Type B pancreatic cell (in vitro differentiated cells): Measurements from ENCODE around the gene TMEM248. TPM values are rescaled to one million over a fixed set of nuclear protein-coding genes. Genes with fewer than 3 reads are reported as not detected.
"Not testable (repeated sequence)": the region's sequence is repeated elsewhere in the genome, so short reads cannot be mapped to it uniquely, and the experiment has no call there.

ENCODE experiments used
- DNase-seq: peaks from one replicate; pipeline ENCODE4 v3.0.0; 2021; ENCODE audit warnings: mixed read lengths; ENCODE audit not compliant: unreplicated experiment; ENCODE audit errors: extremely low spot score
- H3K27ac Mint-ChIP-seq: 2 replicates; pipeline ENCODE4 v1.8.0; 2021; ENCODE audit warnings: mild to moderate bottlenecking, mixed read lengths
- H3K27me3 Mint-ChIP-seq: 2 replicates; pipeline ENCODE4 v1.8.0; 2021; ENCODE audit warnings: mixed read lengths
- H3K36me3 Mint-ChIP-seq: 2 replicates; pipeline ENCODE4 v1.8.0; 2021; ENCODE audit warnings: mixed read lengths
- H3K4me1 Mint-ChIP-seq: one replicate; pipeline ENCODE4 v1.8.0; 2021; ENCODE audit warnings: mixed read lengths; ENCODE audit not compliant: unreplicated experiment
- H3K4me3 Mint-ChIP-seq: 2 replicates; pipeline ENCODE4 v1.8.0; 2021; ENCODE audit warnings: mild to moderate bottlenecking, mixed read lengths
- H3K9me3 Mint-ChIP-seq: 2 replicates; pipeline ENCODE4 v1.8.0; 2021; ENCODE audit warnings: mixed read lengths
- CTCF ChIP-seq: fragments of 200-600 bp; sonication (generic); conservative IDR thresholded peaks from 2 replicates; pipeline ENCODE4 v1.5.0; 2021; ENCODE audit warnings: antibody characterized with exemption, mild to moderate bottlenecking
- total RNA-seq: library from RNA; stranded (reverse); gene quantifications from 2 replicates; pipeline ENCODE4 v1.2.1, GENCODE V29; 2021; ENCODE audit warnings: low replicate concordance

Gene TMEM248
- total RNA-seq, 1 donor from 2014 or later = 71.6 TPM

DNA sequence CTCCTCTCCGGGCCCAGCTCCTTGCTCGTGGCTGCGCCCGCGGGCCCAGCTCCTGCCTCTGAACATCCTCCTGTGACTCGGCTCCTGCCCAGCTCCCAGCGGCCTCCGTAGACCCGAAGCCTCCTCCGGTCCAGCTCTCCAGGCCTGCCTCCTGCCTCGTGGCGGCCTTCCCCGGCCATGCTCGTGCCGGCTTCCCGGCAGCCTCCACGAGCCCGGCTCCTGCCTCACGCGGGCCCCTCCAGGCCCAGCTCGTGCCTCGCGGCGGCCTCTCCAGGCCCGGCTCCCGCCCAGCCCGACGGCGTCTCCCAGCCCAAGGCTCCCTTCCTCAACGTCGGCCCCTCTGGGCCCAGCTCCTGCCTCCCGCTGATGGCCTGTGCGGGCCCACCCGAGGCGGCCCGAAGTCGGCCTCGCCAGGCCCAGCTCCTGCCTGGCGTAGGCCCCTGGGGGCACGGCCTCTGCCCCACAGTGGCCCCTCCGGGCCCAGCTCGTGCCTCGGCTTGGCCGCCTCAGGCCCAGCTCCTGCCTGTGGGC is 16.9 kb upstream of the TMEM248 start:
- no peaks in the 10 kb centered on the region for H3K27me3 Mint-ChIP-seq
- no peak for TF ChIP-seq CTCF
- no peaks in the 10 kb centered on the region for H3K9me3 Mint-ChIP-seq
- no peak overlapping the region for H3K27ac Mint-ChIP-seq
- no peaks in the 10 kb centered on the region for H3K36me3 Mint-ChIP-seq
- DNase-seq = no peak
- H3K4me3 Mint-ChIP-seq = no peak overlapping the region
- no peaks in the 10 kb centered on the region for H3K4me1 Mint-ChIP-seq

DNA sequence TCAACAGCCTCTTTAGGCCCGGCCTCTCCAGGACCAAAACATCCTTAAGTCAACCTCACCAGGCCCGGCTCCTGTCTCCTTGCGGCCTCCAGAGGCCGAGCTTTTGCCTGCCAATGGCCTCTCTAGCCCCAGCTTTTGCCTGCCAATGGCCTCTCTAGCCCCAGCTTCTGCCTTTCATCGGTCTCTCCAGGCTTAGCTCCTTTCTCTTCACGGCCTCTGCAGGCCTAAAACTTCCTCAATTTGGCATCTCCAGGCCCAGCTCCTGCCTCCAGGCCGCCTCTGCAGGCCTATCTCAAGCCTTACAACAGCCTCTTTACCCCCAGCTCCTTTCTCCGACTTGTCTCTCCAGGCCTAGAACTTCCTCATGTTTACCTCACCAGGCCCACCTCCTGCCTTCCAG is 15.7 kb upstream of the TMEM248 start:
- TF ChIP-seq CTCF = no peak
- no peaks in the 10 kb centered on the region for H3K9me3 Mint-ChIP-seq
- no peaks in the 10 kb centered on the region for H3K4me1 Mint-ChIP-seq
- peak overlapping the region; percentile 35 for H3K27ac Mint-ChIP-seq
- H3K27me3 Mint-ChIP-seq = no peaks in the 10 kb centered on the region
- DNase-seq = no peak
- H3K36me3 Mint-ChIP-seq = no peaks in the 10 kb centered on the region
- no peak overlapping the region for H3K4me3 Mint-ChIP-seq

- no peaks in the 10 kb centered on the region for H3K9me3 Mint-ChIP-seq
- no peak for DNase-seq
- TF ChIP-seq CTCF = peak; percentile 32
- peak overlapping the region; percentile 7 for H3K27ac Mint-ChIP-seq
- H3K4me3 Mint-ChIP-seq = no peak overlapping the region
- no peaks in the 10 kb centered on the region for H3K36me3 Mint-ChIP-seq
- H3K4me1 Mint-ChIP-seq = no peaks in the 10 kb centered on the region
- H3K27me3 Mint-ChIP-seq = no peaks in the 10 kb centered on the region
Measured at GRCh38 chr7:66905689-66906088, 15.3 kb upstream of the TMEM248 start.

DNA sequence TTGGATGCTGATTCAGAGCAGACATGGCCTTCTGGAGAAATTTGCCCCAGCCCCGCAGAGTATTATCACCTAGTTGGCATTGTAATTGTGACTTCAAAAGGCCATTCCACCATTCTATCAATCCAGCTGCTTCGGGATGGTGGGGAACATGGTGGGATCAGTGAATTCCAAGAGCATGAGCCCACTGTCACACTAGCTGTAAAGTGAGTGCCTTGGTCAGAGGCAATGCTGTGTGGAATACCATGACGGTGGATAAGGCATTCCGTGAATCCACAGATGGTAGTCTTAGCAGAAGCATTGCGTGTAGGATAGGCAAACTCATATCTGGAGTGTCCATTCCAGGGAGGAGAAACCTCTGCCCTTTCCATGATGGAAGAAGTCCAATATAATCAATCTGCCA is 13.3 kb upstream of the TMEM248 start:
- Mint-ChIP-seq H3K4me1 (no peaks in the 10 kb centered on the region), H3K36me3 (no peaks in the 10 kb centered on the region), H3K27ac (no peak overlapping the region), H3K27me3 (no peaks in the 10 kb centered on the region), H3K4me3 (no peak overlapping the region), H3K9me3 (no peaks in the 10 kb centered on the region)
- TF ChIP-seq CTCF = no peak
- no peak for DNase-seq

DNA sequence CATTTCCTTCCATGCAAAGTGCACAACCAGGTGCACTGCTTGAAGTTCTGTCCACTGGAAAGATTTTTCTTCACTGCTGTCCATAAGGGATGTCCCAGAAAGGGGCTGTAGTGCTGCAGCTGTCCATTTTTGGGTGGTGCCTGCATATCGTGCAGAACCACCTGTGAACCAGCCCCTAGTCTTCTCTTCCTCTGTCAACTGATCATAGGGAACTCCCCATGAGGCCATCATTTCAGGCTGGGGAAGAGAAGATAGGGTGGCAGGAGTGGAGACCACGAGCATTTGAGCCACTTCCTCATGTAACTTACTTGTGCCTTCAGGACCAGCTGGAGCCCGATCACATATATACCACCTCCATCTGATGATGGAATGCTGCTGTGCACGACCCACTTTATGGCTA is 12.4 kb upstream of the TMEM248 start:
- H3K27ac Mint-ChIP-seq, DNase-seq, H3K27me3 Mint-ChIP-seq, H3K36me3 Mint-ChIP-seq, H3K9me3 Mint-ChIP-seq, H3K4me1 Mint-ChIP-seq, H3K4me3 Mint-ChIP-seq: not testable (repeated sequence)

- no peak overlapping the region for H3K27ac Mint-ChIP-seq
- H3K36me3 Mint-ChIP-seq = no peaks in the 10 kb centered on the region
- H3K4me1 Mint-ChIP-seq = no peaks in the 10 kb centered on the region
- H3K9me3 Mint-ChIP-seq = no peaks in the 10 kb centered on the region
- DNase-seq = no peak
- no peak overlapping the region for H3K4me3 Mint-ChIP-seq
- no peak for TF ChIP-seq CTCF
- no peaks in the 10 kb centered on the region for H3K27me3 Mint-ChIP-seq
Measured at GRCh38 chr7:66910789-66911188, 10.2 kb upstream of the TMEM248 start.

DNA sequence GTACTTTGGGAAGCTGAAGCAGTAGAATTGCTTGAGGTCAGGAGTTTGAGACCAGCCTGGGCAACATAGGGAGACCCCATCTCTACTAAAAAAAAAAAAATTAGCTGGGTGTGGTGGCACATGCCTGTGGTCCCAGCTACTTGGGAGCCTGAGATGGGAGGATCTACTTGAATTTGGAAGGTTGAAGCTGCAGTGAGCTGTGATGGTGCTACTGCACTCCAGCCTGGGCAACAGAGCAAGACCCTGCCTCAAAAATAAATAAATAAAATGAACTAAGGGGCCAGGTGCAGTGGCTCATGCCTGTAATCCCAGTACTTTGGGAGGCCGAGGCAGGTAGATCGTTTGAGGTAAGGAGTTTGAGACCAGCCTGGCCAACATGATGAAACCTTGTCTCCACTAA is 9.8 kb upstream of the TMEM248 start:
- H3K36me3 Mint-ChIP-seq, H3K4me3 Mint-ChIP-seq, H3K4me1 Mint-ChIP-seq, H3K27ac Mint-ChIP-seq, DNase-seq, H3K9me3 Mint-ChIP-seq, H3K27me3 Mint-ChIP-seq: not testable (repeated sequence)
